NB4 (cell line): ENCODE results near the gene ADAMTS16.

ENCODE experiments used
- CTCF ChIP-seq: IDR thresholded peaks from one replicate; pipeline ENCODE4 v1.5.1; 2012; ENCODE audit warnings: low read depth, low read length
- MYC ChIP-seq: IDR thresholded peaks from 2 replicates; pipeline ENCODE4 v1.6.1; 2011; ENCODE audit warnings: low read depth, low read length
- POLR2A ChIP-seq: IDR thresholded peaks from 2 replicates; pipeline ENCODE4 v1.6.1; 2011; ENCODE audit warnings: mild to moderate bottlenecking; ENCODE audit not compliant: insufficient read length; ENCODE audit errors: extremely low read depth
- TF ChIP-seq, protein P1 (sequence below): IDR thresholded peaks from 2 replicates; pipeline ENCODE4 v1.6.1; 2011; ENCODE audit warnings: low read depth, low read length

DNA sequence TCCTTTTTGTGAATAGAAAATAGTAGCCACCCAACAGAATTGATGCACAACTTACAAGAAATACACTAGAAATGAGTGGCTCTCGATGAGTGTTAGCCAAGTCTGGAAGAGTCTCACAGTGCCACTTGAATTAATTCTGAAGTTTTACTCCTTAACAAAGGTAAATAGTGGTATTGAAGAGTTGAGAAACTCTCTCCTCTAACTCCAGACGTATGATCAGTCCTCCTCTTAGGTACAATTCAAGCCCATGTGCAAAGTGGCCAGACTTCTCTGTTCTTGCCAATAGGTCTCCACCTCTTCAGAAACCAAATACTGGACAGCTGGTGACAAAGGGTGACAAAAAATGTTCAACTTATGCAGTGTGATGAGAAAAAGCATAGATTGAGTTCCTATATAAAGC lies 38.5 kb upstream of the ADAMTS16 start:
- TF ChIP-seq CTCF (no peak), POLR2A (no peak), MYC (no peak)
- TF ChIP-seq, protein P1, sequence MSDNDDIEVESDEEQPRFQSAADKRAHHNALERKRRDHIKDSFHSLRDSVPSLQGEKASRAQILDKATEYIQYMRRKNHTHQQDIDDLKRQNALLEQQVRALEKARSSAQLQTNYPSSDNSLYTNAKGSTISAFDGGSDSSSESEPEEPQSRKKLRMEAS = no peak
